Measurements from ENCODE around the gene DLG1.
A peak's percentile ranks its signal among the peaks of the same experiment; 100 is the strongest.

The DLG1 gene

DNA sequence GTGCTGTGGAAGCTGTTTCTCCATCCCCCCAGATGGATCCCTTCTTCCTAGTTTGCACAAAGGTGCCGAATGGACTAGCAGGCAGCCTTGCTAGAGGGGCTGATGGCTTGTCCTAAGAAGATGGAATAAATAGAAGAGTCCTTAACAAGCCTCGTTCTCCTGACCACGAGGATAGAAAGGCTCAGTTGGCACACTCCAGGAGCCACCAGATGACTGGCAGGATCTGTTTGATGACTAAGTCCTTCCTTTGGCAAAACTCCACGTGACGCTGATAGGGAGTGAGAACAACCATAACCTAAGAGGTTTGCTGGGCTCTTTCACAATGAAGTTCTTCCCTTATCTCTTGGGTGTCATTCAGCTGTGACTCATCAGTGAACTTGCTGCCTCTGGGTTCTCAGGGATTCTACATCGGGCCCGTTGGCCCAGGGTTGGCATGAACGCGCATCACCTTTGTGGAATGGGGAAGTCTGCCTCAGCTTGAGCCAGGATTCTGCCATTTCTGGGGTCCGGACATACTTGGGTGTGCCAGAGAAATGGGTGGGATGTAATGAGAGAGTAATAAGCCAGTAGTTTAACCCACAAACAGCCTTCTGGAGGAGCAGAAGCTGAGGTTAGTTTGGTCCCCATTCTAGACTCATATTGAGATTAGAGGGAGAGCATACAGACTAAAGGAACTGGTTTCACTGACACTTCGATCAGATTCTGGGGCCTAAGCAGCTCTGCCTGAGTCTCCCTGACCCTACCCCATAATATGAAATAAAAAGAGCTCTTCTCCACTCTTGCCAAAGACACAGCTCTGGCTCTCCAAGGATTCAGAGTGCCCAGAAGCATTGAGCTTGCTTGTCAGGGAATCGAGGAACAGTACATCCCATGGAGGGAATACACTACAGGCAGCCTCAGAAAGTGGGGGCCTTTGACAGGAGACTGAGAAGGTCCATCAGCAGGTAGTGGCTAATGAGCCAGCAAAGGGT lies 266.8 kb downstream of the DLG1 start:
- peak; percentile 95 for FAIRE-seq
- peak; percentile 100 for DNase-seq (ENCODE audit: low spot score)

DNA sequence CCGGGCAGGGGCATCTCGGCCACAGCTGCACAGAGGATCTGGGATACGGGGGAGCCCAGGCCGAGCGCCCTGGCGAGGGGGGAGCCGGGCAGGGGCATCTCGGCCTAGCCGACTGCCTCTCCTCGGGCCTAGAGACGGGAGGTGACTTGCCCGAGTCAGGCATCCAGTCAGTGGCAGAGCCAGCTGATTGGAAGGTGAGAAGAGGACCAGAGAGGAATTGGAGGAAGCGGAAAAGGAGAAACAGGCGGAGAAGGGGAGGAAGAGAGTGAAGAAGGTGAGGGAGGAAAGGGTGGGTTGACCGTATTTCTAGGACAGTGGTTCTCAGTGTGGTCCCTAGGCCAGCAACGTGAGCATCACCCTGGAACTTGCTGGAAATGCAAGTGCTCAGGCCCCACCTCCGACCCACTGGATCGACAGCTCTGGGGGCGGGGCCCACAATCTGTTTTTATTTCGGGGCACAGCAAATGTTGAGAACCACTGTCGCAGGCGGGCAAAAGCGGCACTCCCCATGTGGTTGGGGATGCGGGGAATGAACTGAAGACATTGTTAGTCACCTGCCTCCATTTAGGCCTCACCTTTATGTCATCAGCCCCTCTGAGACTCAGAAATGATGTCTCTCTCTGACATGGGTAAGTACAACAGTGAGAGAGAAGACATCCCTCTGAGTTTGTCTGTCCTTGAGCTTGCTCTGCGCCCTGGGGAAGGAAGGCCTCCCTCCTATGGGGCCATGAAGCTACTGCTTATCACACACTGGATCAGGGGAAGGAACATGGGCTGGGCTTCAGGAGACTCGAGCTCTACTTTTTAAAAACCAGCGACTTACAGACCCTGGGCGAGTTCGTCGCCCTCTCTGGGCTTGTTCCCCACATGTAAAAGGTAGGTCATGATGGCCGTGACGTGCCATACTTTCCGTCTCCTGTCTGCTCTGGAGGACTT lies 267.8 kb downstream of the DLG1 start:
- DNase-seq (ENCODE audit: low spot score), result no peak
- FAIRE-seq, result no peak

- FAIRE-seq, result no peak
Measured at GRCh38 chr3:197029511-197030167, 268.8 kb downstream of the DLG1 start, which contains the start of gene MELTF. TSS of gene MELTF (minus strand) at chr3:197029817. CDS start at chr3:197029702, 115 bp downstream.

DNA sequence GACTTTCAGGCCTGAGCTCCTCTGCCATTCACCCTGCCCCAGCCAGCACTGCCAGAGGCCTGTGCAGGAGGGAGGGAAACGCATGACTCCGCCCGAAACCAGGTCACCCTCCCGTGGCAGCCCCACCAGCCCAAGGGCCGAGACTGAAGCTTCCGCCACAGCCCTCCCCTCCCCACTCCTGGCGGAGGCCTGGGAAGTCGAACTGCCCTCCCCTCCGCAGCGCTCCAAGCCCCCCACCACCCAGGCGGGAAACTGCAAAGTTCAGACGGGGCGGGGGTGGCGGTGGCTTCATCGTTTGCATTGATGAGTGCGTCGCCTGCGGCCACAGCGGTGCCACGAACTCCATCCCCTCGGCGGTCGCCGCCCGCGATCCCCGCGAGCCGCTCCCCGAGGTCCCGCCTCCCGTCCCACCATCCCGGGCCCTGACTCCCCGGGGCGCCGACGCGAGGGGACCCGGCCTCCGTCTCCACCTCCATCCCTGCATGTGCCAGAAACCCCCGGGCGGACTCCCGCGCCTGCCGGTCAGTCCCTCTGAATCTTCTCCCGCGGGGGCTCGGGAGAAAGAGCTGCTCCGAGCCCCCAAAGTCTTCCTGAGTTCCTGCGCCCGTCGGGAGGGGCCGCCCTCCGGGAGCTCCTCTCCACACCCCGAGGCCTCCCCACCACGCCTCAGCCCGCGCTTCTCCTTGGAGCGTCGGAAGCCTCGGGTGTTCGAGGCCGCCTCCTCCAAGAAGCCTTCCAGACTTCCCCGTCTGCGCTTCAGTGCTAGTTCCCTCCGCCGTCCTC lies 269.5 kb downstream of the DLG1 start:
- FAIRE-seq (no peak), DNase-seq (ENCODE audit: low spot score) (no peak)

More at GRCh38 chr3:197029511-197030167, 268.8 kb downstream of the DLG1 start, which contains the start of gene MELTF:
- peak; percentile 22 for DNase-seq (ENCODE audit: low spot score)

GRCh38 chr3:197027896-197028727 lies 270.3 kb downstream of the DLG1 start:
- no peak for DNase-seq (ENCODE audit: low spot score)
- FAIRE-seq, result no peak

- FAIRE-seq (no peak), DNase-seq (ENCODE audit: low spot score) (no peak)
Measured at GRCh38 chr3:197027151-197027895, 271.1 kb downstream of the DLG1 start.

GRCh38 chr3:197026481-197026866 lies 271.9 kb downstream of the DLG1 start:
- FAIRE-seq (no peak), DNase-seq (ENCODE audit: low spot score) (no peak)

DNA sequence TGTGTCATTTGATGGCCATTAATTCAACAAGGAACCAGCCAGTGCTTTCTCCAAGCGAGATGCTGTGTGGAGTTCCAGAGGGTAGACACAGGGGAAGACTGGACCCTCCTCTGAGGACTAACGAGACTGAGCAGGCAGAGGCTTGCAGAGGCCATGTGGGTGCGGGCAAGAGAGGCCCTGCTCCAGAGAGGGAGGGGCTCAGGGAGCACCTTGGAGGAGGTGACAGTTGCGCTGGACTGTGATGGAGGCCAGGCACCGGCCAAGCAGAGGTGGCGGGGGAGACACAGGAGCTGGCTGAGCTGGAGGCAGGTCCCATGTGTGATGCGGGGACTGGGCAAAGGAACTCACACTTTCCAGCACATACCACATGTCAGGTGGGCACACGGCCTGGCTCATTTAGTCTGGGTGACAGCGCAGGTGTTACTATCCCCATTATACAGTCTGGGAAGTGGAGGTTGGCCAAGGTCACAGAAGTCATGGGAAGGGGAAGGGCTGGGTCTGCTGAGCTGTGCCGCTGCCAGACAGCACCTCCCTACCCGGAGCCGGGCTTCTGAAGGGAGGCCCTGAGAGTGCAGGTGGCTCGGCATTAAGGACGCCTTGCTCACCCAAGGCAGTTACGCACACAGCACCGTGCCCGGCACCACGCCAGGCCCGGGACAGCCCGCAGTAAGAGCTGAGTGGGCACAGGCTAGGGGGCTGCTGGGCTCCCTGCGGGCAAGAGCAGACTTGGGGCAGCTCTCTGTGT lies 272.5 kb downstream of the DLG1 start:
- no peak for FAIRE-seq
- no peak for DNase-seq (ENCODE audit: low spot score)

DNA sequence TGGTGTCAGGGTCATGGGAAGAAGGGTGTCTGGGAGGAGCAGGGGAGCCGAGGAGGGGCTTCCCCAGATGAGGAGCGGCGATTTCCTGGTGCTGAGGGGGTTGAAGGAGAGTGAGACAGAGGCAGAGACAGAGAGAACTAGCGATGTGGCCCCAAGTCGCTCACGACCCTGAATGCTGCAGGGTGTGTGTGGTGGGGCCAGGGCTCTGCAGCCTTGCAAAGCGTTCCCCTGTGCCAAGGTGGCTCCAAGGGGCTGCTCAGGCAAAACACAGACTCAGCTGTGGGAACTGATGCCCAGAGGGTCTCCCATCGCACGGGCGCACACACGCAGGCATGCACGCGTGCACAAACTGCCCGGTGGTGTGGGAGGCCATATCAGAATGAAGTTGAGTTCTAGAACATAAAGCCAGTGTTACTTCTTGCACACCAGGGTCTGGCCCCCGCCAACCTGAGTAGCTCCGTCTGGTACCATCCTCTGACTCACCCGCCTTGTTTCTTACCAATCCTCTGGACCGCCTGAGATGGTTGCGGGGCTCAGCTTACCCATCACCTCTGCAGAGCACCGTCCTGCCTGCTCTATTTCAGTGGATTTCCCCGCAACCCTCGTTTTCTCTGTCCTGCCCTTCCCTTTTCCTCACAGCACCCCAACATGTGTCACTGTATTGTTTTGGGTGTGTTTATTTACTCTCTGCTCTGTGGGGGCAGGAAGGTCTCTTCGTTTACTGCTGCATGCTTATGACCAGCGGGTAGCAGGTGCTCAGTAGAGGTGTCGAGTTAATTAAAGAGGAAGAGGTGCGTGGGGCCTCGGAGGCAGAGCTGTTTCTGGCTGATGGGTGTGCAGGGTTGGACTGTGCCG lies 273.3 kb downstream of the DLG1 start:
- DNase-seq (ENCODE audit: low spot score) (no peak), FAIRE-seq (no peak)

- DNase-seq (ENCODE audit: low spot score) (no peak), FAIRE-seq (no peak)
Measured at GRCh38 chr3:197023998-197024651, 274.3 kb downstream of the DLG1 start.

- peak; percentile 76 for DNase-seq (ENCODE audit: low spot score)
- FAIRE-seq, result peak; percentile 84
Measured at GRCh38 chr3:197023241-197023997, 275.0 kb downstream of the DLG1 start.

DNA sequence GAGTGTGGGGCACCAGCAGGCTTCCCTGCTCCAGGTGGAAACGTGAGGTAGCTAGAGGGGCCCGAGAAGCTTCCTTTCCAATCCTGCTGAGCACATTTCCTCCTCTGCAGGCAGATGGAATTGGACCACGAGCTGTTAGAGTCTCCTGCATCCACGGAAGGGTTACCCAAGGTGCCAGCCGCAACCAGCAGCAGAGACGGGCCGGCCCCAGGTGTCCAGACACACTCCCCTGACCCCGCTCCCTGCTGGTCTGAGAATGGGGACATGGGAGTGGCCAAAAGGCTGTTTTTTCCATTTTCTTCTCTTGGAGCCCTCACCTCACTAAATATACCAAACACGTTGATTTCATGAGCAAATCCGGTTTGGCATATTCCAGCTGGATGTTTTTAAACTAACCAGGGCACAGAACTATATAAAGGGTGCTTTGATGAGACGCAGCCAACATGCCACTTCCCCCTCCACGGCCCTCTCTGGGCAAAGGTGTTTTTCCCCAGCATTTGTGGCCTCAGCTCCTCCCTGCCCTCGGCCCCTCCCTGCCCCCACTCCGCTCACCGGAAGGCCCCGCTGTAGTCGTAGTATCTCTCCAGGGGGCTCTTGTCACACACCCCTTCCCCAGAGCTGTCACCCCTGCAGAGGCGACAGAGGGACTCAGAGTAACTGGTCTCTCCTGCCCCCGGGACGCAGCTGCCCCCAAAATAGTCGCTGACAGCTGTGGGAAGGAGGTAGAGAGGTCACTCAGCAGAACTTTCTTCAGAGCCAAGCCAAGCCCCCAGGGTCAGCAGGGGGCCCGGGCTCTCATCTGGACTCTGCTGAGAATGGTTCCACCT lies 275.8 kb downstream of the DLG1 start:
- DNase-seq (ENCODE audit: low spot score) (no peak), FAIRE-seq (no peak)

DNA sequence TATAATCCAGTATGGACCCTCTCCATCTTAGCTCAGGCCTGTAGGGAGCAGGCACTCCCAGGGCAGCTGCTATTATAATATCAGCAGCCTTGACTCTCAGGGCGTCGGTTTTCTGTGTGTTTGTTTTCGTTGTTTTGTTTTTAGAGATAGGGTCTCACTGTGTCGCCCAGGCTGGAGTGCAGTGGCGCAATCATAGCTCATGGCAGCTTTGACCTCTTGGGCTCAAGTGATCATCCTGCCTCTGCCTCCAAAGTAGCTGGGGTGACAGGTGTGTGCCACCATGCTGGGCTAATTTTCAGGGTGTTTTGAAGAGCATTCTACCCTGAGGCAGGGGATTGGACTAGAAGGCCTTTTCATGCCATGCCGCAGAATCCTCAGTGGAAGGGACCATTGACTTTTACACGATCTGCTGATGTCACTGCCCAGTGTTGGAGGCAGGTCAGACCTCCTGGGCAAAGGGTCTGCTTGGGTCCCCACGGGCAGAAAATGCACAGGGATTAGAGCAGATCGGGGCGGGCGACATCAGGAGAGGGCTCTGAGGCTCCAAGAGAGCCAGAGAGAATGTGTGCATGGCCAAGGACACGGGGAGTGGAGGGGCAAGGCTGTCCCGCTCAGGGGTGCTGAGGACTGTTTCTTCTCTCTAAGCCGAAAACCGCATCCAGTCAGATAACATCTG lies 276.5 kb downstream of the DLG1 start:
- no peak for DNase-seq (ENCODE audit: low spot score)
- no peak for FAIRE-seq

- DNase-seq (ENCODE audit: low spot score), result no peak
Measured at GRCh38 chr3:197021231-197021630, 277.2 kb downstream of the DLG1 start.

More at GRCh38 chr3:197021231-197021630, 277.2 kb downstream of the DLG1 start:
- FAIRE-seq, result no peak

Data from RCC 7860 (cell line).